Karpas-422 (cell line): ENCODE results near the gene SNX30. TPM values are rescaled to one million over a fixed set of nuclear protein-coding genes. Genes with fewer than 3 reads are reported as not detected.

Experiments
- DNase-seq: peaks from one replicate; pipeline ENCODE4 v3.0.0-alpha.2; 2015
- H2AFZ ChIP-seq: fragments of 200-600 bp; sonication (generic); 2 replicates; pipeline ENCODE4 v1.6.1; 2014; ENCODE audit warnings: antibody characterized with exemption, low read length, mixed read lengths
- H3K27ac ChIP-seq: fragments of 200-600 bp; sonication (generic); 2 replicates; pipeline ENCODE4 v1.5.1; 2014; ENCODE audit warnings: mild to moderate bottlenecking, low read length, moderate library complexity
- H3K27me3 ChIP-seq: fragments of 200-600 bp; sonication (generic); 2 replicates; pipeline ENCODE4 v1.6.1; 2014; ENCODE audit warnings: low read length, mixed read lengths
- H3K36me3 ChIP-seq: fragments of 200-600 bp; sonication (generic); 2 replicates; pipeline ENCODE4 v1.6.1; 2014; ENCODE audit warnings: low read length, mixed read lengths; ENCODE audit not compliant: insufficient read depth
- H3K4me1 ChIP-seq: fragments of 200-600 bp; sonication (generic); 2 replicates; pipeline ENCODE4 v1.6.1; 2014; ENCODE audit warnings: mild to moderate bottlenecking, low read length, mixed read lengths
- H3K4me2 ChIP-seq: fragments of 200-600 bp; sonication (generic); 2 replicates; pipeline ENCODE4 v1.6.1; 2014; ENCODE audit warnings: low read length, low read depth, mild to moderate bottlenecking; ENCODE audit not compliant: poor library complexity, severe bottlenecking
- H3K4me3 ChIP-seq: fragments of 200-600 bp; sonication (generic); 2 replicates; pipeline ENCODE4 v1.5.1; 2014; ENCODE audit warnings: mild to moderate bottlenecking, antibody characterized with exemption, low read length, mixed read lengths
- H3K79me2 ChIP-seq: fragments of 200-600 bp; sonication (generic); 2 replicates; pipeline ENCODE4 v1.6.1; 2014; ENCODE audit warnings: mild to moderate bottlenecking, low read length, mixed read lengths
- H3K9ac ChIP-seq: fragments of 200-600 bp; sonication (generic); 2 replicates; pipeline ENCODE4 v1.6.0; 2014; ENCODE audit warnings: low read length
- H3K9me2 ChIP-seq: fragments of 200-600 bp; sonication (generic), shearing (Covaris generic); replicated peaks from 2 replicates; pipeline ENCODE4 v1.6.0; 2014; ENCODE audit warnings: mild to moderate bottlenecking, low read length, moderate library complexity; ENCODE audit not compliant: insufficient read depth
- H3K9me3 ChIP-seq: fragments of 300-700, 200-600 bp; sonication (generic); 2 replicates; pipeline ENCODE4 v1.6.1; 2014; ENCODE audit warnings: low read length, mixed read lengths
- H4K20me1 ChIP-seq: fragments of 200-600 bp; sonication (generic); 2 replicates; pipeline ENCODE4 v1.6.1; 2014; ENCODE audit warnings: mild to moderate bottlenecking, antibody characterized with exemption, low read length, low read depth; ENCODE audit not compliant: insufficient read depth
- total RNA-seq: library from RNA; depleted of rRNA; stranded (reverse); fragments of >200 nt; shearing (Covaris generic); gene quantifications from 2 replicates; pipeline ENCODE4 v1.2.3, GENCODE V29; 2014; ENCODE audit warnings: low replicate concordance

SNX30 gene
- total RNA-seq, 1 experiment from 2014 or later = 43.8 TPM

DNA sequence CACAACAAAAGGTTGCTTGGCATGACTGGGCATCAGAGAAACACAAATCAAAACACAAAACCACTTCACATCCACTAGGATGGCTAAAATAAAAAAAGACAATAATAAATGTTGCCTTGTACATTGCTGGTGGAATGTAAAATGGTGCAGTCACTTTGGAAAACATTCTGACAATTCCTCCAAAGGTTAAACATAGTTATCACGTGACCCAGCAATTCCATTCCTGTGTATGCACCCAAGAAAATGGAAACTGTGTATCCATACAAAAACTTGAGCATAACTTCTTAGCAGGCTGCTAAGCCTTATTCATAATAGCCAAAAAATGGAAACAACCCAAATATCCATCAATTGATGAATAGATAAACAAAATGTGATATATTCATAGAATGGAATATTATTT, 150.3 kb downstream of the SNX30 start:
- H3K4me1 ChIP-seq = peaks cover 22% of the 10 kb centered on the region
- no peak overlapping the region for H3K27ac ChIP-seq
- no peak for DNase-seq
- H3K9ac ChIP-seq = no peak overlapping the region
- H3K27me3 ChIP-seq = no peaks in the 10 kb centered on the region
- H3K9me3 ChIP-seq = no peaks in the 10 kb centered on the region
- no peak overlapping the region for H3K4me2 ChIP-seq
- H3K36me3 ChIP-seq = no peaks in the 10 kb centered on the region
- no peaks in the 10 kb centered on the region for H3K9me2 ChIP-seq
- H3K4me3 ChIP-seq = no peak overlapping the region
- no peak overlapping the region for H2AFZ ChIP-seq
- H3K79me2 ChIP-seq = no peaks in the 10 kb centered on the region
- no peaks in the 10 kb centered on the region for H4K20me1 ChIP-seq

DNA sequence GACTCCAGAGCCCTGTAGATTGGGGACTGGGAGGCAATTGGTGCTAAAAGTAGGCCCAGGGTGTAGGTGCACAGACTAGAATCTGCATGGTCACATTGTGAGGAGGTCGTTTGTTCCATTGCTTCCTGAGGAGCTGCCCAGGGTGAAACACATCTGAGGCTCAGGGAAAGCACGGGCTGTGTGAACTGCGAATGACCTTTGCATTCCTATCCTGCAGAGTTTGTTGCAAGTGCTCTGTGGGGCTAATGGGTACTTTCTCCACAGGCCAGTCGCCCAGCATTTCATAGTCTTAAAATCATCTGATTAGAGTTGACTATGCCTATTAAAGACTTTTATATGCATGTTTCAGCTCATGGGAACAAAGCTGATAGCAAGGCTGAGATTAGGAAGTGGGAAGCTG, 154.5 kb downstream of the SNX30 start:
- Histone ChIP-seq H3K4me2 (no peak overlapping the region), H3K9ac (no peak overlapping the region), H3K27ac (no peak overlapping the region), H4K20me1 (no peaks in the 10 kb centered on the region), H3K27me3 (no peaks in the 10 kb centered on the region), H3K9me3 (no peaks in the 10 kb centered on the region), H3K79me2 (no peaks in the 10 kb centered on the region), H3K4me1 (peaks cover 17% of the 10 kb centered on the region), H2AFZ (no peak overlapping the region), H3K36me3 (no peaks in the 10 kb centered on the region), H3K4me3 (no peak overlapping the region), H3K9me2 (no peaks in the 10 kb centered on the region)
- DNase-seq = no peak

DNA sequence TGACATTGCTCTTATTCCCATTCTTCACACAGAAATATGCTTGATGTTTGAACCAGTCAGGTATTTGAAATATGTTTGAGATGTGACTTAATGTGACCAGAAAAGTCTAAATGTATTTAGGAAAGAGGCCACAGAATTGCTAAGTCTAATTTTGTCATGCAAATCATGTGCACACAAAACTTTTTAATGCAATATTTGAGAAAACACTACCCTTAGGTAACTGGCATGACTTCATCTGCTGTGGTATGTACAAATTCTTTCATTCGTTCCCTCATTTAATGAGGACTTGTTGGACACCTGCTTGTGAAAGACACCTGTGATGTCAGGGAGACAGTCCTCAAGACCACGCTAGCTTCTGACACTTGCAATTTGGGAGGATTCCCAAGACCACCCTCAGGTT, 161.2 kb downstream of the SNX30 start:
- H3K9me2 ChIP-seq = no peaks in the 10 kb centered on the region
- no peaks in the 10 kb centered on the region for H3K36me3 ChIP-seq
- no peak overlapping the region for H3K9ac ChIP-seq
- no peaks in the 10 kb centered on the region for H4K20me1 ChIP-seq
- DNase-seq = no peak
- H3K4me3 ChIP-seq = no peak overlapping the region
- no peak overlapping the region for H3K4me2 ChIP-seq
- no peaks in the 10 kb centered on the region for H3K27me3 ChIP-seq
- no peaks in the 10 kb centered on the region for H3K9me3 ChIP-seq
- H2AFZ ChIP-seq = no peak overlapping the region
- no peaks in the 10 kb centered on the region for H3K4me1 ChIP-seq
- H3K27ac ChIP-seq = no peak overlapping the region
- H3K79me2 ChIP-seq = no peaks in the 10 kb centered on the region

- Histone ChIP-seq H3K9ac (no peak overlapping the region), H3K27me3 (no peaks in the 10 kb centered on the region), H3K27ac (no peak overlapping the region), H3K4me1 (no peaks in the 10 kb centered on the region), H3K79me2 (no peaks in the 10 kb centered on the region), H3K36me3 (no peaks in the 10 kb centered on the region), H3K9me3 (no peaks in the 10 kb centered on the region), H3K4me3 (no peak overlapping the region), H3K9me2 (no peaks in the 10 kb centered on the region), H3K4me2 (no peak overlapping the region), H4K20me1 (no peaks in the 10 kb centered on the region), H2AFZ (no peak overlapping the region)
- DNase-seq = no peak
These were observed 162.1 kb downstream of the SNX30 start for GRCh38 chr9:112912636-112913035.

- no peaks in the 10 kb centered on the region for H3K9me3 ChIP-seq
- no peaks in the 10 kb centered on the region for H3K36me3 ChIP-seq
- H3K9ac ChIP-seq = no peak overlapping the region
- no peaks in the 10 kb centered on the region for H3K9me2 ChIP-seq
- H3K27me3 ChIP-seq = no peaks in the 10 kb centered on the region
- no peak overlapping the region for H2AFZ ChIP-seq
- H4K20me1 ChIP-seq = no peaks in the 10 kb centered on the region
- H3K4me3 ChIP-seq = no peak overlapping the region
- no peaks in the 10 kb centered on the region for H3K4me1 ChIP-seq
- no peaks in the 10 kb centered on the region for H3K79me2 ChIP-seq
- no peak overlapping the region for H3K4me2 ChIP-seq
- DNase-seq = no peak
- no peak overlapping the region for H3K27ac ChIP-seq
These were observed 162.8 kb downstream of the SNX30 start for GRCh38 chr9:112913326-112913725.

DNA sequence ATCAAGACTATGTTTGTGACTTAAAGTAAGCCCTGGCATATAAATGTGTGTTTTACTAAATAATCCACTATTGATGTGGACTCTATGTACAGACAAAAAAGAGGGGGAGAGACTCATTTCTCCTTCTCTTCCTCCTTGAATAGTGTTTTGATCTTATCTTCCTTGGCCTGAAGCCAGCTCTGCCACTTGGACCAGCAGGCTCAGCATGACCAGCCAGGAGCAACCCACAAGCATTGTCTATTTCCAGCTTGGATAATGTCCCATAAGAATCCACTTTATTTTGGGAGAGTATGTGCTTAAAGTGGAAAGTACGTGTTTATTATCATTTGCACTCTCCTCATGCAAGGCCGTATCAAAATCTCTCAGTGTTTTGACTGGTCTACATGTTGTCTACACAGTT, 164.0 kb downstream of the SNX30 start:
- no peak for DNase-seq
- Histone ChIP-seq H3K27me3 (no peaks in the 10 kb centered on the region), H3K4me2 (no peak overlapping the region), H3K4me1 (no peaks in the 10 kb centered on the region), H3K4me3 (no peak overlapping the region), H2AFZ (no peak overlapping the region), H4K20me1 (no peaks in the 10 kb centered on the region), H3K79me2 (no peaks in the 10 kb centered on the region), H3K9ac (no peak overlapping the region), H3K9me3 (no peaks in the 10 kb centered on the region), H3K36me3 (no peaks in the 10 kb centered on the region), H3K27ac (no peak overlapping the region), H3K9me2 (no peaks in the 10 kb centered on the region)

DNA sequence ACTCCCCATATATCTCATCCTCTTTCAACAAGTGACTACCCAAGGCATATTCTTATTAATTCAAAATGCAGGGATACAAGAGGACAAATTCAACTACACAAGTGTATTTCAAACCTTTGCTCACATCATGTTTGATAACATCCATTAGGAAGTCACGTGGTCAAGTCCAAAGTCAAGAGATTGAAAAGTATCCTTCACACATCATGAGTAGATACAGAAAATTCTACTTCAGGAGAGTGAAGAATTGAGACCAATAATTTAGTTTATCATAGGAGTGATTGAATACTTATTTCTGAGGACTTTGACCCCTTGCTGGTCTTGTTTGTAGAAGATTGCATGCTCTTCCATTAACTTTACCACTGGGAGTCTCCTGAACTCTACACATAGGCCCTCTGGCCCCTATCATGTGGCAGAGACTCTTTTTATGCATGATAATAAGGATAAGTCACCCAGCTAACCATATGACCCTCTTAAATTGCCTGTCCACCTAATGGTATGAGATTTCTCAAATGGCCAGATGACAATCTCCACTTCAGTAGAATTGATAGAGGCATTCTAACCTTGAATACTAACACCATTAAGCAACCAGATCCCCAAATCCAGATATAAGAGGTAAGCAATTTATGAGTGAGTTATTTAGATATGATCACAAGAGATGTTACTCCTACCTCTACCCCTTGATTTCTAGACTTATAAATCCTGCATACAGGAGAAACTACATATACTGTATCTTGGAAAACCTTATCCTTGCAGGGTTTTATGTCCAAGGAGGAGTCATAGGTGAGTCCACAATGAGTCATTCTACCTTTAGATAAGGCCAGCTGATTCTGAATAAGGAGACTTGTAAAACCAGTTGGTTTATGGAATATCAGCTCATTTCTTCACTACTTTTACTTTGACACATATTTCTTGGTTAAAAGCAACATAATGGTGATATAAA, 166.8 kb downstream of the SNX30 start:
- Histone ChIP-seq H3K9me2 (no peaks in the 10 kb centered on the region), H3K4me1 (no peaks in the 10 kb centered on the region)

GRCh38 chr9:112917987-112918362, 167.4 kb downstream of the SNX30 start:
- Histone ChIP-seq H3K9me3 (no peaks in the 10 kb centered on the region), H3K27ac (no peak overlapping the region), H3K9me2 (no peaks in the 10 kb centered on the region), H3K9ac (no peak overlapping the region), H3K4me3 (no peak overlapping the region), H3K36me3 (no peaks in the 10 kb centered on the region), H3K4me1 (no peaks in the 10 kb centered on the region), H3K27me3 (no peaks in the 10 kb centered on the region), H4K20me1 (no peaks in the 10 kb centered on the region), H3K4me2 (no peak overlapping the region), H3K79me2 (no peaks in the 10 kb centered on the region), H2AFZ (no peak overlapping the region)
- no peak for DNase-seq

More for the DNA sequence above, 166.8 kb downstream of the SNX30 start:
- no peak overlapping the region for H3K27ac ChIP-seq
- H3K4me3 ChIP-seq = no peak overlapping the region
- no peak overlapping the region for H3K9ac ChIP-seq
- no peak overlapping the region for H3K4me2 ChIP-seq
- no peaks in the 10 kb centered on the region for H3K79me2 ChIP-seq
- no peak for DNase-seq
- no peaks in the 10 kb centered on the region for H3K9me3 ChIP-seq
- H3K36me3 ChIP-seq = no peaks in the 10 kb centered on the region
- no peaks in the 10 kb centered on the region for H4K20me1 ChIP-seq
- no peak overlapping the region for H2AFZ ChIP-seq
- H3K27me3 ChIP-seq = no peaks in the 10 kb centered on the region
